ENCODE measurements around the gene SEL1L3. TPM values are rescaled to one million over a fixed set of nuclear protein-coding genes. Genes with fewer than 3 reads are reported as not detected.

The SEL1L3 gene
- total RNA-seq, 2 donors from 2014 or later, result 14.9 to 24.5 TPM

- no peak overlapping the region for H3K4me3 ChIP-seq (ENCODE audit: low read length)
- no peak for DNase-seq
- Mint-ChIP-seq H3K36me3 (ENCODE audit: low read depth) (peaks cover 2% of the 10 kb centered on the region), H3K27ac (no peak overlapping the region), H3K9me3 (peaks cover 8% of the 10 kb centered on the region), H3K4me3 (no peak overlapping the region), H3K4me1 (no peaks in the 10 kb centered on the region), H3K27me3 (ENCODE audit: insufficient read depth) (peaks cover 37% of the 10 kb centered on the region)
- no peaks in the 10 kb centered on the region for H3K36me3 ChIP-seq (ENCODE audit: control insufficient read depth, insufficient read depth, low read length)
- no peak overlapping the region for H3K27ac ChIP-seq (ENCODE audit: low read depth, low read length)
- no peaks in the 10 kb centered on the region for H3K4me1 ChIP-seq (ENCODE audit: control insufficient read depth, insufficient read depth, low read length)
- peaks cover 6% of the 10 kb centered on the region for H3K9me3 ChIP-seq (ENCODE audit: control insufficient read depth, low read length)
- 73 to 79% methylated on average over 2 of the region's 2 CpGs for WGBS, 2 experiments (ENCODE audit: insufficient coverage in 1 of 2, insufficient read length in 1 of 2)
- TF ChIP-seq, protein P1, sequence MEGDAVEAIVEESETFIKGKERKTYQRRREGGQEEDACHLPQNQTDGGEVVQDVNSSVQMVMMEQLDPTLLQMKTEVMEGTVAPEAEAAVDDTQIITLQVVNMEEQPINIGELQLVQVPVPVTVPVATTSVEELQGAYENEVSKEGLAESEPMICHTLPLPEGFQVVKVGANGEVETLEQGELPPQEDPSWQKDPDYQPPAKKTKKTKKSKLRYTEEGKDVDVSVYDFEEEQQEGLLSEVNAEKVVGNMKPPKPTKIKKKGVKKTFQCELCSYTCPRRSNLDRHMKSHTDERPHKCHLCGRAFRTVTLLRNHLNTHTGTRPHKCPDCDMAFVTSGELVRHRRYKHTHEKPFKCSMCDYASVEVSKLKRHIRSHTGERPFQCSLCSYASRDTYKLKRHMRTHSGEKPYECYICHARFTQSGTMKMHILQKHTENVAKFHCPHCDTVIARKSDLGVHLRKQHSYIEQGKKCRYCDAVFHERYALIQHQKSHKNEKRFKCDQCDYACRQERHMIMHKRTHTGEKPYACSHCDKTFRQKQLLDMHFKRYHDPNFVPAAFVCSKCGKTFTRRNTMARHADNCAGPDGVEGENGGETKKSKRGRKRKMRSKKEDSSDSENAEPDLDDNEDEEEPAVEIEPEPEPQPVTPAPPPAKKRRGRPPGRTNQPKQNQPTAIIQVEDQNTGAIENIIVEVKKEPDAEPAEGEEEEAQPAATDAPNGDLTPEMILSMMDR (conservative IDR thresholded peaks at IDR 0.05), result no peak
- peaks cover 24% of the 10 kb centered on the region for H3K27me3 ChIP-seq (ENCODE audit: control insufficient read depth, insufficient read depth, low read length, poor library complexity, severe bottlenecking)
- no peak overlapping the region for H3K9ac ChIP-seq (ENCODE audit: extremely low read depth, low read length, poor library complexity, severe bottlenecking)
Observed at GRCh38 chr4:25704516-25704915, 158.3 kb downstream of the SEL1L3 start.

DNA sequence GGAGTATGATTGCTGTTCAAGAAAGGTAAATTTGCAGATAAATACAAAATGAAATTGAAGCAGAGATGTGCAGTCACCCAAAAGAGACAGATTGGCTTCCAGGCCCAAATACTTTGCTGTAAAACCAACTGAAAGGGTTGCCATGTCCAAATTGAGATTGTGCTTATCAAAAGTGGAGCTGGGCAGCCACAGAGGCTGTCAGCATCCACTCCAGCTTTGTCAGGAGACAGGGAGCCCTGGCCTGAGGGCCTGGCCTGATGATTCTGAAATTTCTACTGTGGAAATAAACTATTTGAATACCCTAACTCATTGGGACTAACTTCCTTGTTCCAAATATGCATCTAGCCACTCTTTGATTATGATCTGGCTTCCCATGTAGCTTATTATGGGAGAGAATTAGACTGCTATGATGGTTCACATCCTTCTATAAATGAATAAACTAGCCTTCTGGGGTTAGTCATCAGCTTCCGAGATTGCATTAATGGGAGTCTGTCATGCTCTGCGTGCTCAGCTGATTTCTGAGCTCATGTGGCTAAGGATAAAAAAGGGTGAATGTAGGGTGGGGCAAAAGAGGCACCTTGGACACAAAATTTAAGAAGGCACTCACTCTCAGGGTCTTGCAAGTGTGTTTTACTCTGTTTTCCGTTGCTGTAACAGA is 158.9 kb downstream of the SEL1L3 start:
- Mint-ChIP-seq H3K4me1 (no peaks in the 10 kb centered on the region), H3K9me3 (peaks cover 7% of the 10 kb centered on the region), H3K27me3 (ENCODE audit: insufficient read depth) (peaks cover 43% of the 10 kb centered on the region), H3K27ac (no peak overlapping the region), H3K4me3 (no peak overlapping the region), H3K36me3 (ENCODE audit: low read depth) (peaks cover 2% of the 10 kb centered on the region)
- no peak overlapping the region for H3K4me3 ChIP-seq (ENCODE audit: low read length)
- peaks cover 24% of the 10 kb centered on the region for H3K27me3 ChIP-seq (ENCODE audit: control insufficient read depth, insufficient read depth, low read length, poor library complexity, severe bottlenecking)
- TF ChIP-seq, protein P1 (conservative IDR thresholded peaks at IDR 0.05), result no peak
- no peak overlapping the region for H3K27ac ChIP-seq (ENCODE audit: low read depth, low read length)
- no peak overlapping the region for H3K9ac ChIP-seq (ENCODE audit: extremely low read depth, low read length, poor library complexity, severe bottlenecking)
- no peak for DNase-seq
- no peaks in the 10 kb centered on the region for H3K4me1 ChIP-seq (ENCODE audit: control insufficient read depth, insufficient read depth, low read length)
- WGBS, 2 experiments (ENCODE audit: insufficient coverage in 1 of 2, insufficient read length in 1 of 2), result 20 to 82% methylated on average over 1 to 3 of the region's 3 CpGs
- no peaks in the 10 kb centered on the region for H3K36me3 ChIP-seq (ENCODE audit: control insufficient read depth, insufficient read depth, low read length)
- H3K9me3 ChIP-seq (ENCODE audit: control insufficient read depth, low read length), result peaks cover 10% of the 10 kb centered on the region

- no peak overlapping the region for H3K9ac ChIP-seq (ENCODE audit: extremely low read depth, low read length, poor library complexity, severe bottlenecking)
- H3K4me3 ChIP-seq (ENCODE audit: low read length), result no peak overlapping the region
- peaks cover 20% of the 10 kb centered on the region for H3K9me3 ChIP-seq (ENCODE audit: control insufficient read depth, low read length)
- Mint-ChIP-seq H3K4me1 (no peaks in the 10 kb centered on the region), H3K27ac (no peak overlapping the region), H3K36me3 (ENCODE audit: low read depth) (no peaks in the 10 kb centered on the region), H3K27me3 (ENCODE audit: insufficient read depth) (peaks cover 48% of the 10 kb centered on the region), H3K4me3 (no peak overlapping the region), H3K9me3 (peaks cover 10% of the 10 kb centered on the region)
- no peaks in the 10 kb centered on the region for H3K4me1 ChIP-seq (ENCODE audit: control insufficient read depth, insufficient read depth, low read length)
- TF ChIP-seq, protein P1 (conservative IDR thresholded peaks at IDR 0.05), result peak; percentile 21
- H3K27me3 ChIP-seq (ENCODE audit: control insufficient read depth, insufficient read depth, low read length, poor library complexity, severe bottlenecking), result peaks cover 24% of the 10 kb centered on the region
- H3K36me3 ChIP-seq (ENCODE audit: control insufficient read depth, insufficient read depth, low read length), result no peaks in the 10 kb centered on the region
- 93 to 97% methylated on average over 4 to 5 of the region's 5 CpGs for WGBS, 2 experiments (ENCODE audit: insufficient coverage in 1 of 2, insufficient read length in 1 of 2)
- no peak for DNase-seq
- no peak overlapping the region for H3K27ac ChIP-seq (ENCODE audit: low read depth, low read length)
Observed at GRCh38 chr4:25702848-25703247, 159.9 kb downstream of the SEL1L3 start.

Measured in endodermal cell (in vitro differentiated cells).